Astrocyte (in vitro differentiated cells and primary cell): Measurements from ENCODE around the gene SHANK2. TPM values are rescaled to one million over a fixed set of nuclear protein-coding genes. Genes with fewer than 3 reads are reported as not detected.
"Not testable (repeated sequence)": the region's sequence is repeated elsewhere in the genome, so short reads cannot be mapped to it uniquely, and the experiment has no call there.

Experiments used
- DNase-seq: peaks from one replicate; pipeline ENCODE4 v3.0.0-alpha.2; 2010; ENCODE audit warnings: low read depth
- FAIRE-seq: peaks from 2 replicates; lab custom pipeline; 2011; peaks lifted over from hg19 to GRCh38; lab: Jason Lieb, UNC
- H2AFZ ChIP-seq: 2 replicates; pipeline ENCODE4 v1.6.0; 2012; ENCODE audit warnings: low read depth, low read length, inconsistent platforms
- H3K27ac ChIP-seq: 2 replicates; pipeline ENCODE4 v1.5.1; 2011; ENCODE audit warnings: low read depth, low read length, inconsistent platforms
- H3K27me3 ChIP-seq: 2 replicates; pipeline ENCODE4 v1.6.0; 2011; ENCODE audit warnings: low read length, inconsistent platforms; ENCODE audit not compliant: insufficient read depth
- H3K36me3 ChIP-seq: 2 replicates; pipeline ENCODE4 v1.5.1; 2011; ENCODE audit warnings: low read length, inconsistent platforms; ENCODE audit not compliant: insufficient read depth
- H3K4me1 ChIP-seq: 2 replicates; pipeline ENCODE4 v1.5.1; 2011; ENCODE audit warnings: low read length, inconsistent platforms; ENCODE audit not compliant: insufficient read depth
- H3K4me2 ChIP-seq: 2 replicates; pipeline ENCODE4 v1.6.0; 2012; ENCODE audit warnings: low read length, inconsistent platforms
- H3K4me3 ChIP-seq: 2 replicates; pipeline ENCODE4 v1.5.1; 2011; ENCODE audit warnings: low read depth, mild to moderate bottlenecking, low read length, inconsistent platforms; ENCODE audit not compliant: insufficient read depth
- H3K79me2 ChIP-seq: 2 replicates; pipeline ENCODE4 v1.6.0; 2012; ENCODE audit warnings: mild to moderate bottlenecking, low read length, inconsistent platforms; ENCODE audit not compliant: insufficient read depth
- H3K9ac ChIP-seq: 2 replicates; pipeline ENCODE4 v1.6.0; 2012; ENCODE audit warnings: mild to moderate bottlenecking, low read length, inconsistent platforms
- H3K9me3 ChIP-seq: 2 replicates; pipeline ENCODE4 v1.5.1; 2012; ENCODE audit warnings: low read depth, mild to moderate bottlenecking, low read length, inconsistent platforms; ENCODE audit not compliant: insufficient read depth
- H4K20me1 ChIP-seq: 2 replicates; pipeline ENCODE4 v1.6.0; 2012; ENCODE audit warnings: low read length, inconsistent platforms; ENCODE audit not compliant: insufficient read depth
- H3K27ac Mint-ChIP-seq: one replicate; pipeline ENCODE4 v1.8.0; 2021; ENCODE audit warnings: mild to moderate bottlenecking, mixed read lengths; ENCODE audit not compliant: unreplicated experiment
- H3K27me3 Mint-ChIP-seq: one replicate; pipeline ENCODE4 v1.8.0; 2021; ENCODE audit warnings: low read depth, mixed read lengths; ENCODE audit not compliant: unreplicated experiment
- H3K36me3 Mint-ChIP-seq: one replicate; pipeline ENCODE4 v1.8.0; 2021; ENCODE audit warnings: low read depth, mixed read lengths; ENCODE audit not compliant: unreplicated experiment
- H3K4me1 Mint-ChIP-seq: one replicate; pipeline ENCODE4 v1.8.0; 2021; ENCODE audit warnings: low read depth, mixed read lengths; ENCODE audit not compliant: unreplicated experiment
- H3K4me3 Mint-ChIP-seq: one replicate; pipeline ENCODE4 v1.8.0; 2021; ENCODE audit warnings: mild to moderate bottlenecking, moderate library complexity, mixed read lengths; ENCODE audit not compliant: unreplicated experiment
- H3K9me3 Mint-ChIP-seq: one replicate; pipeline ENCODE4 v1.8.0; 2021; ENCODE audit warnings: mild to moderate bottlenecking, mixed read lengths; ENCODE audit not compliant: unreplicated experiment
- EZH2 ChIP-seq: IDR thresholded peaks from 2 replicates; pipeline ENCODE4 v1.6.1; 2012; ENCODE audit warnings: mild to moderate bottlenecking, low read length, inconsistent platforms; ENCODE audit not compliant: insufficient read depth
- total RNA-seq: library from RNA; stranded (reverse); gene quantifications from 2 replicates; pipeline ENCODE4 v1.2.1, GENCODE V29; 2021
- TF ChIP-seq, protein P1 (sequence below): IDR thresholded peaks from 2 replicates; pipeline ENCODE4 v1.5.1; 2011; ENCODE audit warnings: low read depth, mild to moderate bottlenecking, inconsistent platforms, low read length, moderate library complexity; ENCODE audit not compliant: insufficient read depth

The SHANK2 gene
- total RNA-seq, 1 donor from 2014 or later: 10.1 TPM

GRCh38 chr11:71235719-71236118, 16.7 kb downstream of the SHANK2 start:
- H3K4me1 ChIP-seq: no peaks in the 10 kb centered on the region
- TF ChIP-seq, protein P1, sequence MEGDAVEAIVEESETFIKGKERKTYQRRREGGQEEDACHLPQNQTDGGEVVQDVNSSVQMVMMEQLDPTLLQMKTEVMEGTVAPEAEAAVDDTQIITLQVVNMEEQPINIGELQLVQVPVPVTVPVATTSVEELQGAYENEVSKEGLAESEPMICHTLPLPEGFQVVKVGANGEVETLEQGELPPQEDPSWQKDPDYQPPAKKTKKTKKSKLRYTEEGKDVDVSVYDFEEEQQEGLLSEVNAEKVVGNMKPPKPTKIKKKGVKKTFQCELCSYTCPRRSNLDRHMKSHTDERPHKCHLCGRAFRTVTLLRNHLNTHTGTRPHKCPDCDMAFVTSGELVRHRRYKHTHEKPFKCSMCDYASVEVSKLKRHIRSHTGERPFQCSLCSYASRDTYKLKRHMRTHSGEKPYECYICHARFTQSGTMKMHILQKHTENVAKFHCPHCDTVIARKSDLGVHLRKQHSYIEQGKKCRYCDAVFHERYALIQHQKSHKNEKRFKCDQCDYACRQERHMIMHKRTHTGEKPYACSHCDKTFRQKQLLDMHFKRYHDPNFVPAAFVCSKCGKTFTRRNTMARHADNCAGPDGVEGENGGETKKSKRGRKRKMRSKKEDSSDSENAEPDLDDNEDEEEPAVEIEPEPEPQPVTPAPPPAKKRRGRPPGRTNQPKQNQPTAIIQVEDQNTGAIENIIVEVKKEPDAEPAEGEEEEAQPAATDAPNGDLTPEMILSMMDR: no peak
- no peak for TF ChIP-seq EZH2
- H3K27me3 ChIP-seq: no peaks in the 10 kb centered on the region
- H3K4me1 Mint-ChIP-seq: no peaks in the 10 kb centered on the region
- H3K79me2 ChIP-seq: no peaks in the 10 kb centered on the region
- H2AFZ ChIP-seq: no peak overlapping the region
- H3K4me3 Mint-ChIP-seq: no peak overlapping the region
- no peak overlapping the region for H3K4me2 ChIP-seq
- H3K27me3 Mint-ChIP-seq: peaks cover 2% of the 10 kb centered on the region
- no peaks in the 10 kb centered on the region for H4K20me1 ChIP-seq
- no peak for FAIRE-seq
- no peaks in the 10 kb centered on the region for H3K9me3 ChIP-seq
- no peaks in the 10 kb centered on the region for H3K36me3 ChIP-seq
- H3K36me3 Mint-ChIP-seq: peaks cover 3% of the 10 kb centered on the region
- H3K9ac ChIP-seq: no peak overlapping the region
- DNase-seq: no peak
- H3K27ac ChIP-seq: no peak overlapping the region
- H3K27ac Mint-ChIP-seq: no peak overlapping the region
- H3K4me3 ChIP-seq: no peak overlapping the region
- H3K9me3 Mint-ChIP-seq: no peaks in the 10 kb centered on the region

DNA sequence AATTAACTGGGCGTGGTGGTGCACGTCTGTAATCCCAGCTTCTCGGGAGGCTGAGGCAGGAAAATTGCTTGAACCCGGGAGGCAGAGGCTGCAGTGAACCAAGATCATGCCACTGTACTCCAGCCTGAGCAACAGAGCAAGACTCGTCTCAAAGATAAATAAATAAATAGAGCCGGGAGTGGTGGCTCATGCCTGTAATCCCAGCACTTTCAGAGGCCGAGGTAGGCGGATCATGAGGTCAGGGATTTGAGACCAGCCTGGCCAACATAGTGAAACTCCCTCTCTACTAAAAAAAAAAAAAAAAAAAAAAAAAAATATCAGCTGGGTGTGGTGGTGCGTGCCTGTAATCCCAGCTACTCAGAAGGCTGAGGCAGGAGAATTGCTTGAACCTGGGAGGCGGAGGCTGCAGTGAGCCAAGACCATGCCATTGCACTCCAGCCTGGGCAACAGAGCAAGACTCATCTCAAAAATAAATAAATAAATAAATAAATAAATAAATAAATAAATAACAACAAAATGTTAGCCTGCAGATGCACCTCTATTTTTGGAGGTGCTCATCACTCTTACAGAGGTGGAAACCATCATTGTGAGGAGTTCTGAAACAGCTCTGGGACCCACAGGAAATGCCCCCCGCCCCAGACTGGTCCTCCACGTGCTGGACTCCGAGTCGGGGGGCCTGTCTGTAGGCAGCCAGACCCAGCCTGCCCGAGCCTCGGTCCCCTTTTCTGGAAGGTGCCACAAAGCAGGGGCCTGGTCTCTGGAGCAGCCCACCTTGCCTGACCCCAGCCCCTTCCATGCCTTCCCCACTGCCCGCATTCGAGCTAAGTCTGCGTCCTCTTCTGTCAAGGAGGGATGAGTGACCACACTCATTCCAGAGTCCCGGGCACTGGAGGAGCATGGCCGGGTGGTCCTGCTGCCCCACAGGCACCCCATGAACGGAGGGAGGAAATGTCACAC, 18.2 kb downstream of the SHANK2 start:
- not testable (repeated sequence) for H3K9me3 Mint-ChIP-seq, H3K79me2 ChIP-seq, H3K27me3 ChIP-seq, H3K4me1 ChIP-seq, H4K20me1 ChIP-seq, H3K36me3 ChIP-seq, H3K4me3 Mint-ChIP-seq, H3K4me2 ChIP-seq, DNase-seq, FAIRE-seq, H3K27ac ChIP-seq, H3K9me3 ChIP-seq, H2AFZ ChIP-seq, H3K27ac Mint-ChIP-seq, H3K9ac ChIP-seq, H3K4me3 ChIP-seq, H3K27me3 Mint-ChIP-seq, H3K4me1 Mint-ChIP-seq, H3K36me3 Mint-ChIP-seq

DNA sequence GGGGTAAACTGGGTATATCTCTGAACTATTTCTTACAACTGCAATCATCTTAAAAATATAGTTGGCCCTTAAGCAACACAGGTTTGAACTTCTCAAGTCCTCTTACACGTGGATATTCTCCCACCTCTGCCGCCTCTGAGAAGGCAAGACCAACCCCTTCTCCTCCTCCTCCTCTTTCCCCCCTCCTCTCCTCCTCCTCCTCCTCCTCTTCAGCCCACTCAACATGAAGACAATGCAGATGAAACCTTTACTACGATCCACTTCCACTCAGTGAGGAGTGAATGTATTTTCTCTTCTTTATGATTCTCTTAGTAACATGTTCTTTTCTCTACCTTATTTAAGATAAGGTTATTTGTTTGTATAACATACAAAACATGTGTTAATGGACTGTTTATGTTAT, 20.0 kb downstream of the SHANK2 start:
- Histone ChIP-seq H3K4me2 (no peak overlapping the region), H3K4me3 (no peak overlapping the region), H3K27ac (no peak overlapping the region), H4K20me1 (no peaks in the 10 kb centered on the region), H3K79me2 (no peaks in the 10 kb centered on the region), H2AFZ (no peak overlapping the region), H3K4me1 (no peaks in the 10 kb centered on the region), H3K9ac (no peak overlapping the region), H3K27me3 (no peaks in the 10 kb centered on the region), H3K9me3 (no peaks in the 10 kb centered on the region), H3K36me3 (no peaks in the 10 kb centered on the region)
- FAIRE-seq: no peak
- Mint-ChIP-seq H3K4me1 (no peaks in the 10 kb centered on the region), H3K4me3 (no peak overlapping the region), H3K9me3 (no peaks in the 10 kb centered on the region), H3K36me3 (peaks cover 2% of the 10 kb centered on the region), H3K27me3 (peaks cover 2% of the 10 kb centered on the region), H3K27ac (no peak overlapping the region)
- no peak for TF ChIP-seq EZH2
- TF ChIP-seq, protein P1: no peak
- DNase-seq: no peak
